ENCODE measurements around the gene SLC25A25. TPM values are rescaled to one million over a fixed set of nuclear protein-coding genes. Genes with fewer than 3 reads are reported as not detected.
"Not testable (repeated sequence)": the region's sequence is repeated elsewhere in the genome, so short reads cannot be mapped to it uniquely, and the experiment has no call there.

The SLC25A25 gene
- total RNA-seq, 2 experiments from 2014 or later = 16.9 to 17.7 TPM

DNA sequence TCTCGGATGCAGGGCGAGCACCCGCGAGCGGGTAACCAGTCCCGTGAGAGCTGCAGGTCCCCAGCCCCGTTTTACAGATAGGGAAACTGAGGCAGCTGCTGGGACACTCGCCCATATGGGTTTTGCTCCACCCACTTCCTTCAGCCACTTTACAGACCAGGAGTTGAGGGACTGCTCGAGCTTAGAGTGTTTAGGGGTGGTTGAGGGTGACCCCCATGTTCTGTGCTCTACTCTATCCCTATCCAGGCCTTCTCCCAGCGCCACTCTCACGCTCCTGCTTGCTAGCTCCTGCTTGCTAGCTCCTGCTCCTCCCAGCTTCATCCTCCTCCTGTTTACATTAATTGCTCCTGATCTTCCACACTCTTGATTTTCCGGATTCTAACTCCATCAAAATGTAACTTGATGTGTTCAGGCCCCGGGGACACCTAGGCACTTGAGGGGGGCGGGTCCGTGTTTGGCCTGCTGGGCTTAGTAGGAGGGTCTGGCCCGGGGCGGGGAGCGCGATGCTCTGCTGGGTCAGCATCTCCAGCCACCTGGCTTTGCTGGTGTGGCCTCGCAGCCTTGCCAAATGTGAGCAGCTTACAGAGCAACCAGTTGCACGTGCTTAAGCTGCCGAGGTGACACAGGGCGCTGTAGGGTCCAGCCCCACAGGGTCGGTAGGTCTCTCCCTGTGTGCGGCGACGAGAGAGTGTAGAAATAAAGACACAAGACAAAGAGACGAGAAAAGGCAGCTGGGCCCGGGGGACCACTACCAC lies 61.0 kb downstream of the SLC25A25 start:
- Histone ChIP-seq H3K4me1 (ENCODE audit: insufficient read depth, low read length) (peaks cover 44% of the 10 kb centered on the region), H3K9me3 (ENCODE audit: control insufficient read depth in 1 of 2, insufficient read depth in 1 of 2, low read length in 2 of 2) (no peaks in the 10 kb centered on the region), H3K27ac (ENCODE audit: low read depth in 1 of 2, low read length in 2 of 2) (peak overlapping the region in 1 of 2 donors; percentile 94), H3K27me3 (ENCODE audit: control insufficient read depth in 1 of 2, insufficient read depth in 2 of 2, low read length in 2 of 2) (no peaks in the 10 kb centered on the region), H3K4me3 (ENCODE audit: low read length) (peak overlapping the region; percentile 99), H3K36me3 (ENCODE audit: insufficient read depth, low read length) (peaks cover 6% of the 10 kb centered on the region)
- H3K9me3 Mint-ChIP-seq = no peaks in the 10 kb centered on the region
- ATAC-seq (ENCODE audit: poor library complexity) (no peak), DNase-seq (peak in 2 of 14 experiments; percentile 24 to 53)
- no peak for TF ChIP-seq CTCF (IDR thresholded peaks at IDR 0.05)
- POLR2A ChIA-PET = interaction anchor here (0.6 to 3.6 kb wide), 11 partner anchors 12 to 394 kb away, joined by 3 to 29 read pairs (median 3); partner anchors contain the start of genes BBLN, CIZ1, GOLGA2 and NAIF1
- H3K4me1 Mint-ChIP-seq (ENCODE audit: low read depth) = peaks cover 42% of the 10 kb centered on the region
- H3K4me3 Mint-ChIP-seq = peak overlapping the region; percentile 100
- peaks cover 13% of the 10 kb centered on the region for H3K36me3 Mint-ChIP-seq (ENCODE audit: low read depth)
- CTCF ChIA-PET = interaction anchor here (0.6 to 1.7 kb wide), 4 partner anchors 11 to 890 kb away, joined by 3 to 10 read pairs (median 4); partner anchors contain the start of gene BBLN
- peaks cover 3% of the 10 kb centered on the region for H3K27me3 Mint-ChIP-seq
- peak overlapping the region; percentile 100 for H3K27ac Mint-ChIP-seq
- intact Hi-C loops (cut with DNase I, micrococcal nuclease) = loop anchor here (1.0 to 10.0 kb wide), 5 partner anchors 31 to 326 kb away; partner anchors contain the start of genes BBLN (in 2 of the 2), CIZ1 (in 1 of the 2), COQ4 (in 1 of the 2) and FPGS (in 1 of the 2)

- DNase-seq = peak in 9 of 14 experiments; percentile 16 to 57 (median 42)
- Mint-ChIP-seq H3K4me3 (peak overlapping the region; percentile 100), H3K4me1 (ENCODE audit: low read depth) (peaks cover 37% of the 10 kb centered on the region), H3K27ac (peak overlapping the region; percentile 100), H3K36me3 (ENCODE audit: low read depth) (peaks cover 13% of the 10 kb centered on the region)
- H3K4me3 ChIP-seq (ENCODE audit: low read length); H3K9me3 ChIP-seq (ENCODE audit: control insufficient read depth in 1 of 2, insufficient read depth in 1 of 2, low read length in 2 of 2); ATAC-seq (ENCODE audit: poor library complexity); H3K27me3 ChIP-seq (ENCODE audit: control insufficient read depth in 1 of 2, insufficient read depth in 2 of 2, low read length in 2 of 2); H3K9me3 Mint-ChIP-seq; H3K27me3 Mint-ChIP-seq; H3K36me3 ChIP-seq (ENCODE audit: insufficient read depth, low read length); H3K27ac ChIP-seq (ENCODE audit: low read depth in 1 of 2, low read length in 2 of 2): not testable (repeated sequence)
- intact Hi-C loops (cut with DNase I, micrococcal nuclease) = loop anchor here in 1 of 2 experiments (2.0 to 10.0 kb wide), 3 partner anchors 195 to 327 kb away; partner anchors contain the start of genes COQ4, FPGS, SLC27A4 and TRUB2
- CTCF ChIA-PET = interaction anchor here (1.4 kb wide), 1 partner anchor 12 kb away, joined by 3 read pairs; no protein-coding TSS in a partner anchor
- POLR2A ChIA-PET = interaction anchor here (3.6 kb wide), 1 partner anchor 29 kb away, joined by 29 read pairs; the partner anchor contains the start of gene BBLN
- peaks cover 37% of the 10 kb centered on the region for H3K4me1 ChIP-seq (ENCODE audit: insufficient read depth, low read length)
- peak; percentile 57 for TF ChIP-seq CTCF (IDR thresholded peaks at IDR 0.05)
These were observed 62.1 kb downstream of the SLC25A25 start for GRCh38 chr9:128129976-128130590.

DNA sequence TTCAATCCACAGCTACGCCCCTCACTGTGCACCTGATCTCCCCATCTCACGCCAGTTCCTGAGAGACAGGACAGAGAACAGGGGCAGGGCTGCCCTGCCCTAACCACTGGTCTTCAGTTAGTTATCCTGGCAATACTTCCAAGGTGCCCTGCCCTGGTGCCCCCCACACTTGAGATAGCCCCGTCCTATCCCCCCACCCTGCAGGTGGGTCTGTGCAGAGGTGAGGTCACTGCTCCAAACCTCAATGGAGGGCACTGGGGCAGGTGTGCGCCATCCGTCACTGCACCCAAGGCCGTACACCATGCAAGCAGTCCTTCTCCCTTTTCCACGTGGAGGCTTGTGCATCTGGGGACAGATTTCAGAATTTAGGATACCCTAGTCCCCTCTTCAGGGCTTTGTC lies 62.6 kb downstream of the SLC25A25 start:
- H3K9me3 ChIP-seq (ENCODE audit: control insufficient read depth in 1 of 2, insufficient read depth in 1 of 2, low read length in 2 of 2); POLR2A ChIA-PET; H3K9me3 Mint-ChIP-seq; H3K36me3 ChIP-seq (ENCODE audit: insufficient read depth, low read length); ATAC-seq (ENCODE audit: poor library complexity); H3K27me3 Mint-ChIP-seq; H3K27ac Mint-ChIP-seq; H3K4me3 Mint-ChIP-seq; H3K27ac ChIP-seq (ENCODE audit: low read depth in 1 of 2, low read length in 2 of 2); H3K4me3 ChIP-seq (ENCODE audit: low read length); H3K27me3 ChIP-seq (ENCODE audit: control insufficient read depth in 1 of 2, insufficient read depth in 2 of 2, low read length in 2 of 2); DNase-seq; intact Hi-C loops (cut with DNase I, micrococcal nuclease): not testable (repeated sequence)
- peaks cover 33% of the 10 kb centered on the region for H3K4me1 Mint-ChIP-seq (ENCODE audit: low read depth)
- H3K4me1 ChIP-seq (ENCODE audit: insufficient read depth, low read length) = peaks cover 32% of the 10 kb centered on the region
- H3K36me3 Mint-ChIP-seq (ENCODE audit: low read depth) = peaks cover 13% of the 10 kb centered on the region
- CTCF ChIA-PET = interaction anchor here (1.4 kb wide), 1 partner anchor 13 kb away, joined by 3 read pairs; no protein-coding TSS in a partner anchor

DNA sequence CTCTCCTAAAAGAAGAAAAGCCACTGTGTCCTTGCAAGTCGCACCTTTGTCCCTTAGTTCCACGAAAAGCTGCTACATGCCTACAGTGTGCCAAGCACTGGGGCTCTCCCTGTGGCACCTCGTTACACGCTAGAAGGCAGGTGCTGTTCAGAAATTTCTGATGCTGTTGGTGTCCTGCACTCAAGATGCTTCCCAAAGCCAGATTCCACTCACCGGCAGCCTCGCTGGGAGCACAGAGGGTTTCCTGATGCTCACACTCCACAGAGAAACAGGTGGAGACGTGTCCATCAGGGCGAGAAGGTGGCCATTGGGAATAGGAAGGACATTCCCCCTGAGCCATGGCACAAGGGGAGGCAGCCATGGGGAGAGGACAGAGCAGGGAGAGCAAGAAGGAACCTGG lies 63.3 kb downstream of the SLC25A25 start:
- intact Hi-C loops (cut with DNase I, micrococcal nuclease); H3K9me3 ChIP-seq (ENCODE audit: control insufficient read depth in 1 of 2, insufficient read depth in 1 of 2, low read length in 2 of 2); POLR2A ChIA-PET; DNase-seq; H3K27ac ChIP-seq (ENCODE audit: low read depth in 1 of 2, low read length in 2 of 2); ATAC-seq (ENCODE audit: poor library complexity); H3K4me3 ChIP-seq (ENCODE audit: low read length); H3K27me3 ChIP-seq (ENCODE audit: control insufficient read depth in 1 of 2, insufficient read depth in 2 of 2, low read length in 2 of 2); H3K9me3 Mint-ChIP-seq; H3K27ac Mint-ChIP-seq; H3K36me3 ChIP-seq (ENCODE audit: insufficient read depth, low read length); H3K36me3 Mint-ChIP-seq (ENCODE audit: low read depth); H3K27me3 Mint-ChIP-seq: not testable (repeated sequence)
- H3K4me1 Mint-ChIP-seq (ENCODE audit: low read depth) = peaks cover 30% of the 10 kb centered on the region
- CTCF ChIA-PET = interaction anchor here (1.4 kb wide), 1 partner anchor 13 kb away, joined by 3 read pairs; no protein-coding TSS in a partner anchor
- peak overlapping the region; percentile 58 for H3K4me3 Mint-ChIP-seq
- H3K4me1 ChIP-seq (ENCODE audit: insufficient read depth, low read length) = peaks cover 25% of the 10 kb centered on the region

DNA sequence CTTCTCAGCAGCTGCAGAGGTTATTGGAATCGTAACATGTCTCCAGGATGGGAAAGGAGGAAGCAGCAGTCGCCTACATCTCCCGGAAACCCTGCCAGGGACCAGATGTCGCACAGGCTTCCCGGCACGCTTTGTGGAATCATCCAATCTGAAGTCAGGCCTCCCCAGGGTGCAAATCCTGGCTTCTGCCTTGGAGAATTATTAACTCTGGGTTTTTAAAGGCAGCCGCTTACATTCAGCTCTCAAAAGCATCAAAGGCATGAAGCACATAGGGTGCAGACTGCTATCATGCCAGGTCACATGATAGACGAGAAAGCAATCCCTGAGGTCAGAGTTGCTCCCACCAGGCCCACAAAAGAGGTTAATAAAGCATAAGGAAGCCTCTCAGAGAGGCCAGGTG lies 64.1 kb downstream of the SLC25A25 start:
- H3K27ac Mint-ChIP-seq; H3K27ac ChIP-seq (ENCODE audit: low read depth in 1 of 2, low read length in 2 of 2); H3K27me3 ChIP-seq (ENCODE audit: control insufficient read depth in 1 of 2, insufficient read depth in 2 of 2, low read length in 2 of 2); H3K36me3 ChIP-seq (ENCODE audit: insufficient read depth, low read length); H3K4me3 Mint-ChIP-seq; H3K36me3 Mint-ChIP-seq (ENCODE audit: low read depth); H3K9me3 ChIP-seq (ENCODE audit: control insufficient read depth in 1 of 2, insufficient read depth in 1 of 2, low read length in 2 of 2); H3K4me3 ChIP-seq (ENCODE audit: low read length); intact Hi-C loops (cut with DNase I, micrococcal nuclease); H3K9me3 Mint-ChIP-seq; DNase-seq; H3K27me3 Mint-ChIP-seq; ATAC-seq (ENCODE audit: poor library complexity); POLR2A ChIA-PET; CTCF ChIA-PET: not testable (repeated sequence)
- peaks cover 17% of the 10 kb centered on the region for H3K4me1 ChIP-seq (ENCODE audit: insufficient read depth, low read length)
- H3K4me1 Mint-ChIP-seq (ENCODE audit: low read depth) = peaks cover 29% of the 10 kb centered on the region
